Activated naive CD4-positive, alpha-beta T cell treated with anti-CD3 and anti-CD28 coated beads for 36 hours (primary cell): ENCODE results near the gene EXOC3L2. TPM values are rescaled to one million over a fixed set of nuclear protein-coding genes. Genes with fewer than 3 reads are reported as not detected.

ENCODE experiments used
- CTCF ChIA-PET: fragments of 350-600 bp; sonication (Branson Sonifier 250); formaldehyde crosslinking; loops from one replicate; lab custom pipeline; 2021; ENCODE audit warnings: antibody characterized with exemption; lab: Charles Lee
- DNase-seq: peaks from one replicate; pipeline ENCODE4 v3.0.0-alpha.2; 2020
- H3K27ac Mint-ChIP-seq: one replicate; pipeline ENCODE4 v1.8.0; 2021; ENCODE audit warnings: mild to moderate bottlenecking, mixed read lengths
- H3K27me3 Mint-ChIP-seq: one replicate; pipeline ENCODE4 v1.8.0; 2021; ENCODE audit warnings: low read depth, mixed read lengths
- H3K36me3 Mint-ChIP-seq: one replicate; pipeline ENCODE4 v1.8.0; 2021; ENCODE audit warnings: low read depth, mixed read lengths
- H3K4me1 Mint-ChIP-seq: one replicate; pipeline ENCODE4 v1.8.0; 2021; ENCODE audit warnings: low read depth, mixed read lengths
- H3K4me3 Mint-ChIP-seq: one replicate; pipeline ENCODE4 v1.8.0; 2021; ENCODE audit warnings: mild to moderate bottlenecking, moderate library complexity, mixed read lengths
- H3K9me3 Mint-ChIP-seq: one replicate; pipeline ENCODE4 v1.8.0; 2021; ENCODE audit warnings: mixed read lengths
- intact Hi-C: fragments of 100-400 bp; cut with micrococcal nuclease; formaldehyde crosslinking; loops from one replicate; pipeline ENCODE4 v1.15.1; 2023
- total RNA-seq, 2 experiments: library from RNA; stranded (reverse); gene quantifications; one replicate each; pipeline ENCODE4 v1.2.3, GENCODE V29; 2021

The EXOC3L2 gene
- total RNA-seq, 2 experiments from 2014 or later: not detected

DNA sequence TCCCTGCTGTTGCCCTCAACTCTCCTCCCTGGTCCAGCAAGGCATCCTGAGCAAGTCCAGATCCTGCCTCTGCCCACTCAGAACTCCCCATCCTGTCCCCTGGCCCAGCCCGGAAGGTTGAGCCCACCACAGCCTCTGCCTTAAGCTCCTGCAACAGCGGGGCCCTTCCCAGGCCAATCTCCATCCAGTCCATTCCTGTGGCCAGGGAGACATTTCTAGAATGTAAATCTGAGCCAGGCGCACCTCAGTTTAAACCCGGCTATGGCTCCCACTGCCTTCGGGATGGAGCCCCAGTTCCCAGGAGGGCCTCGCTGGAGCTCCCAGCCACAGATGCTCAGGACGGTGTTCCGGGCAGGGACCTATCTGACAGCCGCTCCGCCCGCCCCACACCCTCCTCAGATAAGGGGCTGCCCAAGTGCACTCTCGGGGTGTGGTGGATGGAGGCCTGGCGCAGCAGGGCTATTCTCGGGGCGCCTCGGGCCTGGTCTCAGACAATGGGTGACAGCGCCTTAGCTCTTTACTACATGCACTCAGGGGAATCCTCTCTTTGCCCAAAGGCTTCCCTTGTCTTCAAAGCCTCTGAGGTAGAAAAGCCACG, 72.5 kb downstream of the EXOC3L2 start:
- CTCF ChIA-PET: interaction anchor here (1.1 kb wide), 1 partner anchor 9 kb away, joined by 3 read pairs; no protein-coding TSS in a partner anchor
- intact Hi-C loops: loop anchor here (10.0 kb wide), 1 partner anchor 522 kb away; the partner anchor contains the start of genes QPCTL and SNRPD2
- no peak overlapping the region for H3K4me3 Mint-ChIP-seq

DNA sequence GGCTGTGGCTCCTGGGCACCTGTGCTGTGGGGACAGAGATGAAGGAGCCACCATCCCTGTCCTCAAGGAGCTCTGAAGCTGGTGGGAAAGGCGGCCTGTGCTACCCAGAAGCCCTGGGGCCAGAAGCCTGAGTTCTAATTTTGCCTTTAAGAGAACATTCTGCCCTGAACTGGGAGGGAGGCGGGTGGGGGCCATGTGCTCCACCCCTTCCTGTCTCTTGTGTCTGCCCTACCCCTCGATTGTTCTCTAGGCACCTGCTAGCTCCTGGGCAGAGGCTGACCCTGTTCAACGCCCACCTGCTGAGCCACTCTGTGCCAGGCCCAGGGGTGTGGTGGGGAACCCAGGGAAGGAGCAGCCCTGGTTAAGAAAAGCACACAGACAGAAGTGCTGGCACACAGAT, 73.0 kb downstream of the EXOC3L2 start:
- CTCF ChIA-PET: interaction anchor here (0.6 to 1.1 kb wide), 2 partner anchors 10 to 220 kb away, joined by 3 to 6 read pairs; no protein-coding TSS in a partner anchor
- Mint-ChIP-seq H3K9me3 (no peaks in the 10 kb centered on the region), H3K4me3 (no peak overlapping the region), H3K4me1 (peaks cover 46% of the 10 kb centered on the region), H3K27ac (peak overlapping the region; percentile 79), H3K36me3 (no peaks in the 10 kb centered on the region), H3K27me3 (no peaks in the 10 kb centered on the region)
- intact Hi-C loops: loop anchor here (10.0 kb wide), 1 partner anchor 523 kb away; the partner anchor contains the start of genes QPCTL and SNRPD2
- DNase-seq: peak; percentile 42

More for the DNA sequence above, 72.5 kb downstream of the EXOC3L2 start:
- no peaks in the 10 kb centered on the region for H3K9me3 Mint-ChIP-seq
- no peak for DNase-seq
- peak overlapping the region; percentile 79 for H3K27ac Mint-ChIP-seq
- H3K27me3 Mint-ChIP-seq: no peaks in the 10 kb centered on the region
- peaks cover 48% of the 10 kb centered on the region for H3K4me1 Mint-ChIP-seq
- no peaks in the 10 kb centered on the region for H3K36me3 Mint-ChIP-seq

DNA sequence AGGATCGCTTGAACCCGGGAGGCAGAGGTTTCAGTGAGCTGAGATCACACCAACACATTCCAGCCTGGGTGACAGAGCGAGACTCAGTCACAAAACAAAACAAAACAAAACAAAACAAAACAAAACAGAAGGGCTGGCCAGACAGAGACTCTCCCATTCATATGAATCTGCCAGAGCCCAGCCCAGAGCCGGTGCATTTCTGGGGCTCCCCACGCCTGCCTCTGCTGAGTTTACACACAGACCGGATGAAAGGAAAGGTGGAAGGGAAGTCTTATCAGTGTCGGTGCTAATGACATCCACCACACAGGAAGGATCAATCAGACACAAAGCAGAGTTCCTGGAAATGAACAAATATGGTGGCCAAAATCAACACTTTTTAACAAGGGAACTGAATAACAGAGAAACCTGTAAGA, 74.0 kb downstream of the EXOC3L2 start:
- peak overlapping the region; percentile 52 for H3K4me3 Mint-ChIP-seq
- CTCF ChIA-PET: no interaction called here

DNA sequence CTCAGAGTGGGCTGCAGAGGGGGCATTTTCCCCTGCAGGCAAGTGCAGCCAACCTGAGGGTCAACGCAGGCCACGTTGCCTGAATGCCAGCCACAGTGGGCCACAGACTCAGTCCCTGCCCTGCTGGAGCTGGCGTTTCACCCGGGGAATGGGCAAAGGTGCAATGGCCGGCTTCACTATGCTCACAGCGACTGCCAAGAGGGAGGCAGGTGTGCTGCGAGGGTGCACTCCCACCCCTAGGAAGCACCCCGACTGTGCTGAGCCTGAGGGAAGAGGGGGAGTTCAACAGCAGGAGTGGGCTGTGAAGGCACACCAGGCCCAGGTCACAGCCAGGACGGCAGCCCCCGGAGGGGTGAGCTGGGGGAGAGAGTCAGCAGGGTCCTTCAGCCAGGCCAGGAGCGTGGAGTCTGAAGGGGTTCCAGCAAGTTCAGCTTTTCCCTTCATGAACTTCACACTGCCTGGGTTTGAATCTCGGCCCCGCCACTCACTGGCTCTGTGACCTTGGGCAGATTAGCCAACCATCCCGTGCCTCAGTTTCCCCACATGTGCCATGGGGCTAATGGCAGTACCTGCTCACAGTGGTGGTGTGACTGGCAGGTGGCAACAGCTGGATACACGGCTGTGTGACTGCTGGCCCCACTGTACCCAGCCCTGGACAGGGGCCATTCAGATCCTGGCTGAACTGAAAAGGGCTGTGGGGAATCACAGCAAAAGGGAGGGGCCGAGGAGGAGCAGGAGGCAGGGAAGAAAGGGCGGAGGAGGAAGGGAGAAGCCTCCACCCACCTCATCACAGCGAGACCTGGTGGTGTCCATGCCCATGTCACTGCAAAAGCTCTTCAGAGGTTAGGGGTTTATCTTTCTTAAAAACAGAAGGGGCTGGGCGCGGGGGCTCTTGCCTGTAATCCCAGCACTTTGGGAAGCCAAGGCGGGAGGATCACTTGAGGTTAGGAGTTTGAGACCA, 74.8 kb downstream of the EXOC3L2 start:
- peak overlapping the region; percentile 98 for H3K27ac Mint-ChIP-seq
- intact Hi-C loops: loop anchor here (10.0 kb wide), 1 partner anchor 524 kb away; the partner anchor contains the start of genes QPCTL and SNRPD2
- CTCF ChIA-PET: interaction anchor here (0.6 kb wide), 1 partner anchor 792 kb away, joined by 3 read pairs; no protein-coding TSS in a partner anchor
- H3K36me3 Mint-ChIP-seq: no peaks in the 10 kb centered on the region
- H3K9me3 Mint-ChIP-seq: no peaks in the 10 kb centered on the region
- no peaks in the 10 kb centered on the region for H3K27me3 Mint-ChIP-seq
- peaks cover 38% of the 10 kb centered on the region for H3K4me1 Mint-ChIP-seq
- DNase-seq: no peak
- H3K4me3 Mint-ChIP-seq: no peak overlapping the region

More for the DNA sequence above, 74.0 kb downstream of the EXOC3L2 start:
- DNase-seq: peak; percentile 87
- Mint-ChIP-seq H3K9me3 (no peaks in the 10 kb centered on the region), H3K27me3 (no peaks in the 10 kb centered on the region), H3K27ac (peak overlapping the region; percentile 98), H3K4me1 (peaks cover 41% of the 10 kb centered on the region), H3K36me3 (no peaks in the 10 kb centered on the region)
- intact Hi-C loops: loop anchor here (10.0 kb wide), 1 partner anchor 524 kb away; the partner anchor contains the start of genes QPCTL and SNRPD2

DNA sequence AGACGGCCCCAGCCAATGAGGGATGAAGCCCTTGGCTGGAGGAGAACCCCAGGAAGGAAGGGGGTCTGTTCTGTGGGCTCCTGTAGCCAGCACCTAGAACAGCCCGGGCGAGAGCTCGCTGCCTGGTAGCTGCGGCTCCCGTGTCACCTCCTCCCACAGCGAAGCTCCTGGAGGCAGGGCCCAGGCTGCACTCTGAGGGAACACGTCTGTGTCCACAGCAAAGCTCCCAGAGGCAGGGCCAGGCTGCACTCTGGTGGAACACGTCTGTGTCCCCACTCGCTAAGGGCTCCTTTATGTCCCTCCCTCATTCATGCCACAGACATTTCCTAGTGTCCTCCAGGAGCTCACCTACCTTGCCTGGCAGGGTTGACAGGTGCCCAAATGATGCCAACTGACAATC, 75.6 kb downstream of the EXOC3L2 start:
- H3K27me3 Mint-ChIP-seq: no peaks in the 10 kb centered on the region
- H3K9me3 Mint-ChIP-seq: no peaks in the 10 kb centered on the region
- CTCF ChIA-PET: interaction anchor here (0.6 kb wide), 1 partner anchor 793 kb away, joined by 3 read pairs; no protein-coding TSS in a partner anchor
- no peaks in the 10 kb centered on the region for H3K36me3 Mint-ChIP-seq
- no peak for DNase-seq
- no peak overlapping the region for H3K4me3 Mint-ChIP-seq
- intact Hi-C loops: loop anchor here (10.0 kb wide), 1 partner anchor 525 kb away; the partner anchor contains the start of genes QPCTL and SNRPD2
- peaks cover 39% of the 10 kb centered on the region for H3K4me1 Mint-ChIP-seq
- no peak overlapping the region for H3K27ac Mint-ChIP-seq

DNA sequence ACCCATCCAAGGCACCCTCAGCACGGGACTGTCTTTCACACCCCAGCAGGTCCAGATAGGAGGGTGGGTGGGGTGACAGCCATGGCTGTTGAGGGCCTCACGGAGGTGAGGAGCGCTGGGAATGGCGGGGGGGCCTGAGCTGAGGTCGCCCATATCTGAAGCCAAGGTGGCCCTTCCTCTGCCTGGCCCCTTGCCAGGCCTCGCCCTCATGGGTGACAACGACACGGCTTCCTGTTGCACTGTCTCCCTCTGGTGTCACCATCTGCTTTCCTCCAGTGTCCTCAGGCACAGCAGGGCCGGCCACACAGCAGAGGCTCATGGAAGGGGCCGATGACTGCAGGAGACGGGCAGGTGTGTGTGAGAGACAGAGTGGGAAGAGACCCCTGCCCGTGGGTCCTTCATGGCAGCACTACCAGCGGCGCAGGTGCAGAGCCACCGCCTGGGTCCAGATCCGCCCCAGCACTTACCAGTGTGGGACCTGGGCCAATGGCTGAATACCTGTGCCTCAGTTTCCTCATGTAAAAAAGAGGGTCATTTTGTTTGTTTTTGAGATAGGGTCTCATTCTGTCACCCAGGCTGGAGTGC, 76.3 kb downstream of the EXOC3L2 start:
- Mint-ChIP-seq H3K27me3 (no peaks in the 10 kb centered on the region), H3K27ac (no peak overlapping the region), H3K4me1 (peaks cover 43% of the 10 kb centered on the region), H3K36me3 (no peaks in the 10 kb centered on the region), H3K9me3 (no peaks in the 10 kb centered on the region), H3K4me3 (no peak overlapping the region)
- DNase-seq: no peak
- CTCF ChIA-PET: no interaction called here
- intact Hi-C loops: no loop called here

DNA sequence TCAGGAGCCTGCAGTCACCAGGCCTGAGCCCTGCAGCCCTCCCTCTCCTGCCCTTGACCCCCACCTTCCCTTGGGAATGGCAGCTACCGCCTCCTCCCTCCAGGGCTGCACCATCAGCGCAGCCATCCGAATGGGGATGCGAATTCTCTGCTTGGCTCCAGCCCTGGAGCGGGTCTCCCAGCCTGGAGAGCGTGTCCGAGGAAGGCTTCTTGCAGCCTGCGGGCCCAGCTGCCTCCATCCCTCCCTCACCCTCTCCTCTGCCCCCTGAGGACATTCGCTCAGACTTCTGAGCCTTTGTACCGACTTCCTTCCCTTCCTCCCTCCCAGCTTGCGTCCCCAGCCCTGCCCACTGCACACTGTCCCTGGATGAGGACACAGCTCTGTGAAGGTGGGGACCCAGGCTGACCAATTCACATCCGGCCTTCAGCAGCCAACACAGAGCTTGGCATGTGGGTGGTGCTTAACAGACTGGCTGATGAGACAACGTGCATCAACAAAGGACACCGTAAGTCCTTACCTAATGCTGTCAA, 78.4 kb downstream of the EXOC3L2 start:
- H3K27me3 Mint-ChIP-seq: no peaks in the 10 kb centered on the region
- H3K27ac Mint-ChIP-seq: no peak overlapping the region
- CTCF ChIA-PET: interaction anchor here (0.6 kb wide), 1 partner anchor 20 kb away, joined by 3 read pairs; no protein-coding TSS in a partner anchor
- H3K36me3 Mint-ChIP-seq: no peaks in the 10 kb centered on the region
- H3K9me3 Mint-ChIP-seq: no peaks in the 10 kb centered on the region
- H3K4me3 Mint-ChIP-seq: no peak overlapping the region
- no peak for DNase-seq
- intact Hi-C loops: no loop called here
- H3K4me1 Mint-ChIP-seq: peaks cover 33% of the 10 kb centered on the region

DNA sequence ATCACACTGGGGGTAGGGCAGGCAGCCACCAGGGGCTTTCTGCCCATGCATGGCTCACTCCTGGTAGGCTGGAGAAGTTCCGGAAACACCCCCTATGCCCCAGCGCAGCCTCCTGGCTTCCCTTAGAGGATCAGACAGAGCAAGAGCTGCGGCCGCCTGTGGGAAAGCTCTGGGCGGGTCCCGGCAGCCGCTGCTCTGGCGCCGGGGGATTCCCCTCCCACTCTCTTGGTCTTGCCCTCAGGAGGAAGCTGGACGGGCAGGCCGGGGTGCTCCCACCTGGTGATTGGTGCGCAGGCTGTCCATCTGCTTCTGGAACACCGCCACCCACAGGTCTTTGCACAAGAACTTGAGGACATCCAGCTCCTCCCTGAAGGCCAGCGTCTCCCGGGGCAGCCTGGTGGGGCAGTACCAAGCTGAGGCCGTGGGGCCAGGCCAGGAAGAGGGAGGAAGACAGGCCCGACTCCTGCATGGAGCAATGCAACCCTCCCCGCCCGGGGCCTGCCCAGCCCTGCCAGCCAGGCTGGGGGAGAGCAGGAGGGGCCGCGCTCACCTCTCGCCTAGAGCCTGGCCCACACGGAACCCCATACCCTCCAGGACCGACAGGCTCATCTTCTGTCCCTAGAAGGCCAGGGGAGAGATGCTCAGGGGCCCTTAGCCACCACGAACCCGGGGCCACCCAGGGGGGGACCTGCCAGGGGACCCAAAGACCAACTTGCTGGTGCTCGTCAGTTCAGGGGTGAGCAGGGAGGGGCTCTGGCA, 80.5 kb downstream of the EXOC3L2 start:
- H3K4me3 Mint-ChIP-seq: no peak overlapping the region
- no peaks in the 10 kb centered on the region for H3K27me3 Mint-ChIP-seq
- CTCF ChIA-PET: interaction anchor here (0.6 to 1.2 kb wide), 6 partner anchors 12 to 170 kb away, joined by 3 to 4 read pairs (median 3); no protein-coding TSS in a partner anchor
- H3K27ac Mint-ChIP-seq: no peak overlapping the region
- peak; percentile 92 for DNase-seq
- H3K9me3 Mint-ChIP-seq: no peaks in the 10 kb centered on the region
- H3K36me3 Mint-ChIP-seq: no peaks in the 10 kb centered on the region
- H3K4me1 Mint-ChIP-seq: peaks cover 16% of the 10 kb centered on the region
- intact Hi-C loops: loop anchor here (1.0 to 2.0 kb wide), 2 partner anchors 14 to 22 kb away; partner anchors contain the start of genes BLOC1S3 and TRAPPC6A

DNA sequence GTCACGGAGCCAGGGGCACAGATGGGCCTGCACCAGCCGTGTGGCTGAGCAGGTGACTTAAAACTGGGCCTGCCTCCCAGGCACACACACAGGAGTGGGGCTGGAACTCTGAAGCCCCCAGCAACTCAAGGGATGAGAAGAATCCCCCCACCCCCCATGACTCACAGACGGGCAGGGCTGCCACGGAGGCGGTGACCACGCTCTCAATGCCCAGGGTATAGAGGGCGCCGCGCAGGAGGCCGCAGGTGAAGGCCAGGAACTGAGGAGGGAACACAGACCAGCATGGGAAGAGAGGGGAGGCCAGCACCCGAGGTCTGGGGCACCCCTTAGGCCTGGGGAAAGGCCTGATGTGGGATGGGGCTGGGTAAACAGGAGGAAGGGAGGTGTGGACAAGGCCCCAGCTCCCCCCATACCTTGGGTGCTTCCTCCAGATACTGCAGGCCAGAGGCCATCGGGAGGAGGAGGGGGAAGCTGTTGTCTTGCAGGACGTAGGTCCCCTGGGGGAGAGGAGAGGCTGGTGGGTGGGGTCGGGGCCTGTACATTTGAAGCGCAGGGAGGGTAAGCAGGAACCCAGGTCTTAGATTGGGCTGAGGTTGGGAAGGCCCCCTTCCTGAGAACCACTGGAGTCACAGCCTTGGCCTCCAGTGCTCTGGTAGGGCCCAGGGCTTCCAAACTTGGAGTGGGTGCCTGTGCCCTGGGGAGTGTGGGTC, 81.3 kb downstream of the EXOC3L2 start:
- intact Hi-C loops: loop anchor here (1.0 to 2.0 kb wide), 2 partner anchors 14 to 23 kb away; partner anchors contain the start of genes BLOC1S3 and TRAPPC6A
- Mint-ChIP-seq H3K9me3 (no peaks in the 10 kb centered on the region), H3K4me1 (peaks cover 15% of the 10 kb centered on the region), H3K4me3 (no peak overlapping the region), H3K27ac (no peak overlapping the region), H3K27me3 (no peaks in the 10 kb centered on the region), H3K36me3 (no peaks in the 10 kb centered on the region)
- DNase-seq: no peak
- CTCF ChIA-PET: interaction anchor here (0.6 to 1.2 kb wide), 5 partner anchors 11 to 61 kb away, joined by 3 to 4 read pairs (median 3); no protein-coding TSS in a partner anchor

DNA sequence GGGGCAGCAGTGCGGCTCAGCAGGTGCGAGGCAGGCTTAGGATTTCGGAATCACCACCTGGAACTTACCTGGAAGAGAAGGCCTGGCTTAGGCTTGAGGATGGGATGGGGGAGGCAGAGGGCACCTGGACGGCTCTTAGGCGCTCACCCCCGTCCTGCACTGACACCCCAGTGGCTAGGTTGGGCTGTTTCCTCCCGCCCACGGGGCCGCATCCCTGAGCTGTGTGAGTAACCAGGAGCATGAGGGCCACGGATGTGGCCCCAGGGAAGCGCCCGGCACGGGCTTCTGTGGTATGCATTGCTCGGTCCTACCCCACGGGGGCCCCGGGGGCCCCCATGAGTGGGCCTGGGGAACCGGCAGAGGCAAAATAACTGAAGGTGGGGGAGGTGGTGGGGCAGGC, 82.1 kb downstream of the EXOC3L2 start:
- CTCF ChIA-PET: no interaction called here
- H3K27me3 Mint-ChIP-seq: no peaks in the 10 kb centered on the region
- H3K36me3 Mint-ChIP-seq: no peaks in the 10 kb centered on the region

More for the DNA sequence above, 82.1 kb downstream of the EXOC3L2 start:
- Mint-ChIP-seq H3K9me3 (no peaks in the 10 kb centered on the region), H3K4me1 (peaks cover 14% of the 10 kb centered on the region), H3K4me3 (no peak overlapping the region), H3K27ac (no peak overlapping the region)
- DNase-seq: no peak
- intact Hi-C loops: no loop called here
